Caco-2 (cell line): ENCODE measurements around the gene GPR21. TPM values are rescaled to one million over a fixed set of nuclear protein-coding genes. Genes with fewer than 3 reads are reported as not detected.

Source experiments
- BruUV-seq: library from RNA; stranded (reverse); fragments of 400-500 nt; replicated peaks from 2 replicates; lab custom pipeline; 2021; lab: Mats Ljungman, UMichigan
- CTCF ChIA-PET: fragments of 300-600 bp; sonication (Branson Sonifier 250); formaldehyde crosslinking; loops from one replicate; lab custom pipeline; 2022; ENCODE audit warnings: antibody characterized with exemption; lab: Charles Lee
- POLR2A ChIA-PET: fragments of 300-600 bp; sonication (Branson Sonifier 250); formaldehyde crosslinking; loops from one replicate; lab custom pipeline; 2022; ENCODE audit warnings: antibody characterized with exemption; lab: Charles Lee
- DNase-seq, 2 experiments: peaks; one replicate each; pipeline versions ENCODE4 v3.0.0 to v3.0.0-alpha.2; 2020 to 2022
- H3K27me3 ChIP-seq: replicated peaks from 2 replicates; pipeline ENCODE4 v1.6.0; 2011; ENCODE audit warnings: low read length; ENCODE audit not compliant: control insufficient read depth, insufficient read depth
- H3K36me3 ChIP-seq: 2 replicates; pipeline ENCODE4 v1.5.1; 2011; ENCODE audit warnings: low read length; ENCODE audit not compliant: control insufficient read depth, insufficient read depth
- H3K4me1 ChIP-seq: fragments of 250-450 bp; sonication (Bioruptor Pico); 2 replicates; pipeline ENCODE4 v1.5.1; 2020; ENCODE audit warnings: mild to moderate bottlenecking
- H3K4me3 ChIP-seq: 2 replicates; pipeline ENCODE4 v1.5.1; 2011; ENCODE audit warnings: low read depth, mild to moderate bottlenecking, control low read depth, low read length
- H3K9me3 ChIP-seq: fragments of 250-450 bp; sonication (Bioruptor Pico); 2 replicates; pipeline ENCODE4 v1.5.1; 2020; ENCODE audit warnings: mild to moderate bottlenecking, moderate library complexity
- H3K27ac Mint-ChIP-seq: one replicate; pipeline ENCODE4 v1.8.0; 2022; ENCODE audit warnings: mixed read lengths; ENCODE audit not compliant: unreplicated experiment
- H3K27me3 Mint-ChIP-seq: one replicate; pipeline ENCODE4 v1.8.0; 2022; ENCODE audit warnings: mixed read lengths; ENCODE audit not compliant: insufficient read depth, unreplicated experiment
- H3K36me3 Mint-ChIP-seq: one replicate; pipeline ENCODE4 v1.8.0; 2022; ENCODE audit warnings: mild to moderate bottlenecking, mixed read lengths; ENCODE audit not compliant: insufficient read depth, unreplicated experiment
- H3K4me1 Mint-ChIP-seq: one replicate; pipeline ENCODE4 v1.8.0; 2022; ENCODE audit warnings: low read depth, mixed read lengths; ENCODE audit not compliant: unreplicated experiment
- H3K4me3 Mint-ChIP-seq: one replicate; pipeline ENCODE4 v1.8.0; 2022; ENCODE audit warnings: mild to moderate bottlenecking, moderate library complexity, mixed read lengths; ENCODE audit not compliant: unreplicated experiment
- H3K9me3 Mint-ChIP-seq: one replicate; pipeline ENCODE4 v1.8.0; 2022; ENCODE audit warnings: mixed read lengths; ENCODE audit not compliant: unreplicated experiment
- CTCF ChIP-seq, 2 experiments: fragments of 200-600 bp in 1 of 2; IDR thresholded peaks; 1 replicate in 1 of 2; 2 replicates in 1 of 2; pipeline versions ENCODE4 v1.5.1 to v1.8.0; 2011 to 2022; ENCODE audit warnings: antibody characterized with exemption in 1 of 2, control low read depth in 1 of 2, inconsistent platforms in 1 of 2, low read depth in 1 of 2, low read length in 1 of 2, mild to moderate bottlenecking in 1 of 2, moderate library complexity in 1 of 2; ENCODE audit not compliant: insufficient read depth in 1 of 2, severe bottlenecking in 1 of 2, unreplicated experiment in 1 of 2
- intact Hi-C: fragments of 100-400 bp; cut with micrococcal nuclease; formaldehyde crosslinking; loops from one replicate; pipeline ENCODE4 v1.10.0; 2022; ENCODE audit not compliant: unreplicated experiment
- total RNA-seq: library from RNA; stranded (reverse); gene quantifications from 2 replicates; pipeline ENCODE4 v1.2.3, GENCODE V29; 2022

The GPR21 gene
- total RNA-seq, 1 experiment from 2014 or later: 2.0 TPM

GRCh38 chr9:123064716-123065115, 31.2 kb downstream of the GPR21 start:
- intact Hi-C loops: no loop called here
- H3K9me3 Mint-ChIP-seq: no peaks in the 10 kb centered on the region
- no peak overlapping the region for H3K4me3 ChIP-seq
- no peaks in the 10 kb centered on the region for H3K4me1 Mint-ChIP-seq
- POLR2A ChIA-PET: no interaction called here
- no peak for TF ChIP-seq CTCF (IDR thresholded peaks at IDR 0.05; ENCODE audit: insufficient read depth in 1 of 2, low read depth in 1 of 2, low read length in 1 of 2, severe bottlenecking in 1 of 2, unreplicated experiment in 1 of 2)
- no peaks in the 10 kb centered on the region for H3K27me3 Mint-ChIP-seq
- no TSS peak for BruUV-seq
- peaks cover 42% of the 10 kb centered on the region for H3K36me3 Mint-ChIP-seq
- CTCF ChIA-PET: no interaction called here
- no peaks in the 10 kb centered on the region for H3K4me1 ChIP-seq
- no peaks in the 10 kb centered on the region for H3K27me3 ChIP-seq
- no peak overlapping the region for H3K4me3 Mint-ChIP-seq
- DNase-seq: no peak
- no peaks in the 10 kb centered on the region for H3K9me3 ChIP-seq
- 0 out of 2 replicates have a peak, but pooled peaks cover 1% of the 10 kb centered on the region for H3K36me3 ChIP-seq
- H3K27ac Mint-ChIP-seq: no peak overlapping the region

GRCh38 chr9:123065196-123065595, 31.7 kb downstream of the GPR21 start:
- Mint-ChIP-seq H3K27ac (no peak overlapping the region), H3K27me3 (no peaks in the 10 kb centered on the region), H3K4me1 (no peaks in the 10 kb centered on the region), H3K36me3 (peaks cover 45% of the 10 kb centered on the region), H3K9me3 (no peaks in the 10 kb centered on the region), H3K4me3 (no peak overlapping the region)
- no TSS peak for BruUV-seq
- no peak overlapping the region for H3K4me3 ChIP-seq
- no peak for TF ChIP-seq CTCF (IDR thresholded peaks at IDR 0.05; ENCODE audit: insufficient read depth in 1 of 2, low read depth in 1 of 2, low read length in 1 of 2, severe bottlenecking in 1 of 2, unreplicated experiment in 1 of 2)
- intact Hi-C loops: no loop called here
- H3K36me3 ChIP-seq: peaks cover 1% of the 10 kb centered on the region; the same call in 1 of the 2 replicates
- no peak for DNase-seq
- no peaks in the 10 kb centered on the region for H3K4me1 ChIP-seq
- no peaks in the 10 kb centered on the region for H3K27me3 ChIP-seq
- CTCF ChIA-PET: no interaction called here
- H3K9me3 ChIP-seq: no peaks in the 10 kb centered on the region
- POLR2A ChIA-PET: no interaction called here

- no peaks in the 10 kb centered on the region for H3K9me3 Mint-ChIP-seq
- ChIA-PET CTCF (no interaction called here), POLR2A (no interaction called here)
- H3K9me3 ChIP-seq: no peaks in the 10 kb centered on the region
- H3K27ac Mint-ChIP-seq: no peak overlapping the region
- no TSS peak for BruUV-seq
- intact Hi-C loops: no loop called here
- DNase-seq: no peak
- no peaks in the 10 kb centered on the region for H3K27me3 ChIP-seq
- peaks cover 62% of the 10 kb centered on the region for H3K36me3 Mint-ChIP-seq
- H3K4me1 Mint-ChIP-seq: no peaks in the 10 kb centered on the region
- peaks cover 1% of the 10 kb centered on the region; the same call in 1 of the 2 replicates for H3K36me3 ChIP-seq
- H3K4me3 Mint-ChIP-seq: no peak overlapping the region
- H3K4me1 ChIP-seq: no peaks in the 10 kb centered on the region
- H3K4me3 ChIP-seq: no peak overlapping the region
- H3K27me3 Mint-ChIP-seq: no peaks in the 10 kb centered on the region
- no peak for TF ChIP-seq CTCF (IDR thresholded peaks at IDR 0.05; ENCODE audit: insufficient read depth in 1 of 2, low read depth in 1 of 2, low read length in 1 of 2, severe bottlenecking in 1 of 2, unreplicated experiment in 1 of 2)
These were observed 33.7 kb downstream of the GPR21 start for GRCh38 chr9:123067136-123067535.
